Thymus (tissue), 11 donors: ENCODE data around the gene BLTP3A. TPM values are rescaled to one million over a fixed set of nuclear protein-coding genes. Genes with fewer than 3 reads are reported as not detected.
A peak's percentile ranks its signal among the peaks of the same experiment; 100 is the strongest.
"Not testable (repeated sequence)": the region's sequence is repeated elsewhere in the genome, so short reads cannot be mapped to it uniquely, and the experiment has no call there.

Source experiments
- DNase-seq, 9 donors: peaks; one replicate each; pipeline ENCODE4 v3.0.0-alpha.2; 2013; ENCODE audit warnings: low spot score in 9 of 9, low read depth in 6 of 9, missing footprints in 1 of 9
- H3K27ac ChIP-seq, 2 donors: one replicate each; pipeline ENCODE4 v1.5.1; 2013; ENCODE audit warnings: control low read depth in 1 of 2, low read depth in 1 of 2, low read length in 1 of 2, mild to moderate bottlenecking in 1 of 2, moderate library complexity in 1 of 2
- H3K27me3 ChIP-seq, 2 donors: one replicate each; pipeline ENCODE4 v1.5.1; 2013; ENCODE audit warnings: low read length in 1 of 2; ENCODE audit not compliant: control insufficient read depth in 2 of 2, insufficient read depth in 1 of 2
- H3K36me3 ChIP-seq, 2 donors: one replicate each; pipeline ENCODE4 v1.5.1; 2013; ENCODE audit warnings: low read length in 1 of 2, mild to moderate bottlenecking in 1 of 2, moderate library complexity in 1 of 2; ENCODE audit not compliant: control insufficient read depth in 2 of 2, insufficient read depth in 2 of 2
- H3K4me1 ChIP-seq, 2 donors: one replicate each; pipeline ENCODE4 v1.5.1; 2013; ENCODE audit warnings: low read length in 2 of 2; ENCODE audit not compliant: control insufficient read depth in 2 of 2, insufficient read depth in 2 of 2
- H3K4me3 ChIP-seq, 2 donors: one replicate each; pipeline ENCODE4 v1.5.1; 2013; ENCODE audit warnings: low read length in 2 of 2, control low read depth in 1 of 2, mild to moderate bottlenecking in 1 of 2
- H3K9me3 ChIP-seq, 2 donors: one replicate each; pipeline ENCODE4 v1.5.1; 2013; ENCODE audit warnings: low read length in 1 of 2, mild to moderate bottlenecking in 1 of 2; ENCODE audit not compliant: control insufficient read depth in 2 of 2, insufficient read depth in 1 of 2
- WGBS: extraction: QIAGEN DNeasy Blood & Tissue Kit; methylation state at CpG from one replicate; pipeline ENCODE4 v1.1.7; 2013; 5-methylcytosine and 5-hydroxymethylcytosine counted together
- polyA plus RNA-seq: library from polyadenylated mRNA; stranded (reverse); fragments of 200-250 nt; gene quantifications from one replicate; pipeline ENCODE4 v1.2.3, GENCODE V29; 2013
- total RNA-seq: library from RNA; stranded (reverse); fragments of 120-200 nt; gene quantifications from one replicate; pipeline ENCODE4 v1.2.4, GENCODE V29; 2013
- donor health status: healthy.

Gene BLTP3A
- total and polyA plus RNA-seq, 2 donors = 3.9 to 4.2 TPM

DNA sequence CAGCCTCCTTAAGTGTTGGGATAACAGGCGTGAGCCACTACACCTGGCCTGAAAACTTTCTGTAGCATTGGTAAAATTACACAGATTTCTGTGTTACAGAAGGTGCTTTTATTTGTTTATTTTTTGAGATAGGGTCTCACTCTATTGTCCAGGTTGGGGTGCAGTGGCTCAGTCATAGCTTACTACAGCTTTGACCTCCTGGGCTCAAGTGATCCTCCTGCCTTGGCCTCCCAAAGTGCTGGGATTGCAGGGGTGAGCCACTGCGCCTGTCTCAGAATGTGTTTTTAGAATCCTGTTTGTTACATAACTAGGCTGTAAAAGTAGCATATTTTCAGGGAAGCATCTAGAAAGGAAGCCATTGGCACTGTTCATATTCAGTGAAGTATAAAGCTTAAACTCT, 16.9 kb upstream of the BLTP3A start:
- Histone ChIP-seq H3K9me3 (no peaks in the 10 kb centered on the region), H3K4me3 (no peak overlapping the region), H3K4me1 (peaks cover 0 to 2% of the 10 kb centered on the region in 2 donors), H3K27ac (no peak overlapping the region), H3K36me3 (peaks cover 26 to 49% of the 10 kb centered on the region in 2 donors), H3K27me3 (no peaks in the 10 kb centered on the region)
- DNase-seq = no peak
- WGBS = 95% methylated on average over 2 of the region's 2 CpGs

GRCh38 chr6:34785375-34785774, 6.5 kb upstream of the BLTP3A start:
- not testable (repeated sequence) for H3K4me1 ChIP-seq, H3K27ac ChIP-seq, H3K27me3 ChIP-seq, DNase-seq, H3K4me3 ChIP-seq, H3K36me3 ChIP-seq, H3K9me3 ChIP-seq
- WGBS = 96% methylated on average over 9 of the region's 9 CpGs

- WGBS = 98% methylated on average over 2 of the region's 2 CpGs
Observed at GRCh38 chr6:34787152-34787551, 4.7 kb upstream of the BLTP3A start.

GRCh38 chr6:34788111-34788510, 3.8 kb upstream of the BLTP3A start:
- WGBS = 96% methylated on average over 5 of the region's 5 CpGs

More at GRCh38 chr6:34787152-34787551, 4.7 kb upstream of the BLTP3A start:
- not testable (repeated sequence) for H3K27ac ChIP-seq, H3K27me3 ChIP-seq, H3K4me3 ChIP-seq, H3K4me1 ChIP-seq, H3K36me3 ChIP-seq, H3K9me3 ChIP-seq, DNase-seq

DNA sequence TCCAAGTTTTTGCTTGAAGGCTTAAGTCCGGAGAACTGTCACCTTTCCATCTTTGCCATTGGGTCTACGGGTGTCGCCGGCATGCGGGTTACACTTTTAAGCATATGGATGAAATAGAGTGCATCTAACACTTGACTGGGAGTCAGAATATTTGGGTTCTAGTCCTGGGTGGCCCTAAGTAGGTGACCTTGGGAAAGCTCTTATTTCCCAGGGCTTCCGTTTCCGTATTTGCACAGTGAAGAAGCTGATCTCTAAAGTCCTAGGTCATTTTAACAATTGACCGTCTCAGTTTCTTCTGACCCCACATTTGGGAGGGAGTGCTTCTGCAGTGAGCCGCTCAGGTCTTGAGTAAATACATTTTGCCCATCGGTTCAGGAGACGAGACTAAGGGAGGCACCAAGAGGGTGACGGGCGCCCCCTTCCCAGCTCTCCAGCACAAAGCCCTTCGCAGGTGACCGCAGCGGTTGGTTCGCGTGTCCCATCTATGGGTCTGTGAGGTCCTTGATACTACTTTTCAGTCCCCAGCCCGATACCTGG, 651 bp upstream of the BLTP3A start:
- DNase-seq = peak in 4 of 9 donors; percentile 8 to 56 (median 45)
- H3K27ac ChIP-seq = peak overlapping the region; percentile 87

More at GRCh38 chr6:34788111-34788510, 3.8 kb upstream of the BLTP3A start:
- Histone ChIP-seq H3K36me3 (no peaks in the 10 kb centered on the region), H3K4me1 (peaks cover 4 to 11% of the 10 kb centered on the region in 2 donors), H3K9me3 (no peaks in the 10 kb centered on the region), H3K4me3 (no peak overlapping the region), H3K27ac (no peak overlapping the region), H3K27me3 (no peaks in the 10 kb centered on the region)
- no peak for DNase-seq

DNA sequence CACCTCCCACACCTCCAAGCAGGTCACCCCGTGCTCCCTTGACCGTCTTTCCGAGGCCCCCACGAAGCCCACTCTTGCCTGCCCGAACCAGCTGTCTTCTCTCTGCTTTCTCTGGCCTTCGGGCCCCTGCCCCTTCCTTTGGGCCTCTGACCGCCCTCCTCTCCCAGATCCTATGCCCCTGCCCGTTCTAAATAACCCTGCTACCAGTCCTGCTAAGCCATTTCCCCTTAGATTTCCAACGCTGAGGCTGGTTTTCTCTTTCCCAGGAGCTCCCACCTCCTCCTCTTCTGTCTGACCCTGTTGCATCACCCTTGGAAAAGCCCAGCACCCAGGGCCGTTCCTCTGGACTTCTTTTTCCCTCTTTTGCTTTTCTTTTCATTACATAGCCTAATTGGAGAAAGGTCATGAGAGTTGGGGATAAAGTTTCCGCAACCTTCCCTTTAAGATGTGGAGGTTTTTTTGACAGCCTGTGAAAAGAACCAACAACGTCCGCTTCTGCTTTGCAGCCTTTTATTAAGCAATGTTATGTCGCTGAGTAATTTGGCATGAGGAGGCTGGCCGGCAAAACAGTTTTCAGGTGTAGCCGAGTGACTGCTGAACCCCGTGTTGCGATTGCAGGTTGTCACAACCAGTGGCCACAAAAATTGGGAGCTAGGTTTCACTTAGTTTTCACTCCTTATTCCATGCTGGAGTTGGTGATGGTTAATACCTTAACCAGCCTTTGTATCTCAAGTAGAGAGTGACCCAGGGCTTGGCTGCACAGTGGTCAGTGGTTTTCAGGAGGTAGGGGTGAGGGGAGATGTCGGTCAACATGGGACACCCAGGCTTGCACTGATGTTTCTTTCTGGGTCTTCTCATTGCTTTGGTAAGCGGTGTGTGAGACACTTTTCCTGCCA, 970 bp downstream of the BLTP3A start:
- Histone ChIP-seq H3K36me3 (peaks cover 0 to 5% of the 10 kb centered on the region in 2 donors), H3K9me3 (no peaks in the 10 kb centered on the region), H3K27me3 (no peaks in the 10 kb centered on the region), H3K27ac (peak overlapping the region; percentile 78 to 88), H3K4me1 (peaks cover 8 to 17% of the 10 kb centered on the region in 2 donors), H3K4me3 (peak overlapping the region; percentile 94 to 95)
- WGBS = 9% methylated on average over 20 of the region's 20 CpGs
- peak in 7 of 9 donors; percentile 16 to 67 (median 27) for DNase-seq

More for the DNA sequence above, 651 bp upstream of the BLTP3A start:
- Histone ChIP-seq H3K27me3 (no peaks in the 10 kb centered on the region), H3K9me3 (no peaks in the 10 kb centered on the region), H3K36me3 (peaks cover 0 to 5% of the 10 kb centered on the region in 2 donors), H3K4me3 (peak overlapping the region; percentile 89 to 95), H3K4me1 (peaks cover 8 to 17% of the 10 kb centered on the region in 2 donors)
- 7% methylated on average over 19 of the region's 19 CpGs for WGBS

DNA sequence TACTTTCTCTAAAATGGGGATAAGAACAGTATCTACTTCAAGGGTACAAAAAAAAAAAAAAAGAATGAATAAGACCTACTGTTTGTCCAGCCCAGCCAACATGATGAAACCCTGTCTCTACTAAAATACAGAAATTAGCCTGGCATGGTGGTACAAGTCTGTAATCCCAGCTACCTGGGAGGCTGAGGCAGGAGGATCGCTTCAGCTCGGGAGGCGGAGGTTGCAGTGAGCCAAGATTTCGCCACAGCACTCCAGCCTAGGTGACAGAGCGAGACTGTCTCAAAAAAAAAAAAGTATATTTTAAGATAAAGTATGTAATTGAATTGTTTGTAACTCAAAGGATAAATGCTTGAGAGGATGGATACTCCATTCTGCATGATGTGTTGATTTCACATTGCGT, 2.0 kb downstream of the BLTP3A start:
- Histone ChIP-seq H3K4me3 (no peak overlapping the region), H3K27ac (no peak overlapping the region), H3K9me3 (no peaks in the 10 kb centered on the region), H3K36me3 (peaks cover 0 to 5% of the 10 kb centered on the region in 2 donors), H3K27me3 (no peaks in the 10 kb centered on the region), H3K4me1 (peaks cover 8 to 17% of the 10 kb centered on the region in 2 donors)
- 97% methylated on average over 6 of the region's 6 CpGs for WGBS
- no peak for DNase-seq

GRCh38 chr6:34795836-34796425, 4.0 kb downstream of the BLTP3A start:
- Histone ChIP-seq H3K4me1 (peaks cover 8 to 17% of the 10 kb centered on the region in 2 donors), H3K27ac (no peak overlapping the region)
- no peak for DNase-seq

GRCh38 chr6:34798057-34798456, 6.2 kb downstream of the BLTP3A start:
- Histone ChIP-seq H3K4me1 (peaks cover 4 to 6% of the 10 kb centered on the region in 2 donors), H3K4me3 (no peak overlapping the region)
- over 99% methylated on average over 3 of the region's 3 CpGs for WGBS

More at GRCh38 chr6:34795836-34796425, 4.0 kb downstream of the BLTP3A start:
- Histone ChIP-seq H3K4me3 (no peak overlapping the region), H3K36me3 (peaks cover 0 to 5% of the 10 kb centered on the region in 2 donors), H3K27me3 (no peaks in the 10 kb centered on the region), H3K9me3 (no peaks in the 10 kb centered on the region)
- 93% methylated on average over 2 of the region's 2 CpGs for WGBS

More at GRCh38 chr6:34798057-34798456, 6.2 kb downstream of the BLTP3A start:
- no peak overlapping the region for H3K27ac ChIP-seq
- no peak for DNase-seq
- H3K36me3 ChIP-seq = peaks cover 0 to 5% of the 10 kb centered on the region in 2 donors
- H3K9me3 ChIP-seq = no peaks in the 10 kb centered on the region
- H3K27me3 ChIP-seq = no peaks in the 10 kb centered on the region
